ENCODE results near the gene SEMA3E.
A peak's percentile ranks its signal among the peaks of the same experiment; 100 is the strongest.
"Not testable (repeated sequence)": the region's sequence is repeated elsewhere in the genome, so short reads cannot be mapped to it uniquely, and the experiment has no call there.

SEMA3E gene

DNA sequence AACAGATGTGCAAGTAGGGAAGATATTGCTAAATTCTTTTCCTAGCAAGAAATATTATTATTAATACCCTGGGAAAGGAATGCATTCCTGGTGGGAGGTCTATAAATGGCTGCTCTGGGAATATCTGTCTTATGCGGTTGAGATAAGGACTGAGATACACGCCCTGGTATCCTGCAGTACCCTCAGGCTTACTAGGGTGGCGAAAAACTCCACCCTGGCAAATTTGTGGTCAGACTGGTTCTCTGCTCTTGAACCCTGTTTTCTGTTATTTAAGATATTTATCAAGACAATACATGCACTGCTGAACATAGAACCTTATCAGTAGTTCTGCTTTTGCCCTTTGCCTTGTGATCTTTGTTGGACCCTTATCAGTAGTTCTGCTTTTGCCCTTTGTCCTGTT lies 96.4 kb downstream of the SEMA3E start:
- not testable (repeated sequence) for DNase-seq

DNA sequence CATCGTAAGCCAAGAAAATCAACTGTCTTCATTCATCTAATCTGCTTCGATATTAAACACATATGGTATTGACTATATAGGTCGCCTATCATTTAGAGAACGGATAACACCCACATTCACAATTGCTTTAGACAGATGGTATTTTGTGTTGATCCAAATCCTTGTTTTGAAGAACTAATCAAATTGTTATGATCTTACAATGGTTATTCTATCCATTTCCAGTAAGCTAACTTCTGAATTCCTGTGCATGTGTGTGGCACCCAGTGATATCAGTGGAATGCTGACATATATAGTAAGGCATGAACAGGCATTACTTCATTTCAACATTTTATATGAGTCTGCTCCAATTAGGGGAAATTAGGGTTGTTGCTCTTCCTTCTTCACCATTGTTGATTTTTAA lies 98.8 kb downstream of the SEMA3E start:
- DNase-seq: no peak

DNA sequence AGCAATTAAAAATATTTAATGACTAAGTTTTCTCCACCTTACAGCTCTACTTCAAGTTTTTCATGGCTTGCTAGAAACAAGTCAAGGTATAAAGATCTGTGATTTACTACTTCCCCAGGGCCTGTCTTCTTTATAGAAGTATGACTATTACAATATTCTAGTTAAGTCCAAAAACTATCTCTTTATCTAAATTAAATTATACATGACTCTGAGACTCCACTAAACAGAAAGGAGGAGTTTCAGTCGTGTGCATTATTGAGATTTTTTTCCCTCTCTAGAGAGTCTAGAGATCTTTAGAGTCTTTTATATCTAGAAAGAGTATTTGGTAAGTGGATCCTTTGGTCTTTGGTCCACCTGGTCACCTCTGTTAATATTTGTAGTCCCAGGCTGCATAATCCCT lies 100.7 kb downstream of the SEMA3E start:
- no peak for DNase-seq

DNA sequence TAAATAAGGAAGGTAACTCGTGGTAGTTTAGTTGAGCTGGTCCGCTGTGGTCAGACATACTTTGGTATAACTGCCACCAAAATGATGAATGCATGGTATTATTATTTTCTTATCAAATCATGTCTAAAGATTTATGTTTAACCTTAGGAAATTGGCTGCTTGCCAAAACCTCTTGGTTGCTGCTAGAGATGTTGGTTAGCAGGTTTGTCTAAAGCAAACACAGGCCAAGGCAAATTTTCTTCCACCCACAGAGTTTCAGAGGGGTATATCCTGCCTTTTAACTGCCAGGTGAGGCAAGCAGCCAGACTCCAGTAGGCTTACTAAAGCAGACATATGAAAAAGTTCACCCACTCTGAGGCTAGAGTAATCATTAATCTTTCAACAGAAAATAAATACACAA lies 101.4 kb downstream of the SEMA3E start:
- peak; percentile 89 for DNase-seq

DNA sequence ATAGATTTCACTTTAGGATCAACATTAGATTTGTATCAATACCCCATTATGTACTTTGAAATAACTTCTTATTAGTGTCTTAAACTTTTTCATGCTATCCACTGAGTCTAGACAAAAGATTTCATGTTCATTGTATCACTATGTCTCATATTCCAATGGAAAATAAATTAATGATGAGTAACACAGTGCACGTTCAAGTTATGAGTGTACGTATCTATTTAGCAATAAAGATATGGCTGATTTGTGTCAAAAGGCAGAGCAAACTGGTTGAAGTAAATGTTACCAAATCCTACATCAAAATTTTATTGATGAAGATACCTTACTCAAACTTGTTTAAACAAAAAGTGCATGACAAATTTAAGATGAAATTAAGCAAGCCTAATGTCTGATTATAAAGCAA lies 102.4 kb downstream of the SEMA3E start:
- no peak for DNase-seq

DNA sequence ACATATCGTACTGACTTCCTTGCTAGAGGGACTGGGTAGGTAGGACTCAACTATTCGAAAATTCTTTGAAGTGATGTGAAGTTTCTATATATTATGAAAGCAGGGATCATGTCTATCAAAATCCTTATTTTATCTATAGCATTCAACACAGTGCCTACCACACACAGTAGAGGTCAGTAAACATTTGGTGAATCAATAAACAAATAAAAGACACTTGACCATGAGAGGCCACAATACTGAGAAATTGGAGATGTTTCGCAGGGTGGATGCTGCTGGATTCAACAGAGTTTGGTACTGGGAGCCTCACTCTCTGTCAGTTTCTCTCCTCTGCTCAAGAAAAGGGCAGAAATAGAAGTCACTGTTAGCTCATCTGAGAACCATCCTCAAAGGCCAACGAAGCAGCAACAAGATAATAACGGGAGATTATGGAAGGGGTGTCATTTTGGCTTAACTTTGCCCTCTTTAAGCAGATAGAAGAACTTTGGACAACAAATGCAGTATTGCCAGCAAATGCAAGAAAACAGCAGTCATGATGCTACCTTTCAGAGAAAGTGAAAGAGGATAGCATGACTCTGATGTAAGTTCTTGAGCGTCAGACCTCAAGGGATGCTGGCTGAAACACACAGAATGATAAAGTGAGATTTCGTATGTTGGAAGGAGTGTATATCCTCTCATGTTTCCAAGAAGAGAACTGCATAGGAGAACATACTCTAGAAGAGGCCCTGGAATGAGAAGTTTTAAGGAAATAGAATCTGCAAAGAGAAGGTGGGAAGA lies 107.6 kb downstream of the SEMA3E start:
- no peak for DNase-seq

DNA sequence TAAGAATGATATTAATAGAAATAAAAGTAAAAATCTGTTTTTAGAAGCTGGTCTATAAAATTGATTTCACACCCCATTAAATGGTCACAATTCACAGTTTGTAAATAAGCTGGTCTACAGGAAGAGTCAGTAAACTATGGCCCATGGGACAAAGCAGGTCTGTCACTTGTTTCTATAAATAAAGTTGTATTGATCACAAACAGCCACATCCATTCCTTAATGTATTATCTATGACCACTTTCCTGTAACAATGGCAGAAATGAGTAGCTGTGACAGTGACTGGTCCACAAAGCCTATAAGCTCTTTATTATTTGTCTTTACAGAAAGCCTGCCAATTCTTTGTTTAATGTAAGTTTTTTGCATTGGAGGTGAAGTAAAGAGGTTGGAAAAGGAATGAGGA lies 114.5 kb downstream of the SEMA3E start:
- DNase-seq: no peak

DNA sequence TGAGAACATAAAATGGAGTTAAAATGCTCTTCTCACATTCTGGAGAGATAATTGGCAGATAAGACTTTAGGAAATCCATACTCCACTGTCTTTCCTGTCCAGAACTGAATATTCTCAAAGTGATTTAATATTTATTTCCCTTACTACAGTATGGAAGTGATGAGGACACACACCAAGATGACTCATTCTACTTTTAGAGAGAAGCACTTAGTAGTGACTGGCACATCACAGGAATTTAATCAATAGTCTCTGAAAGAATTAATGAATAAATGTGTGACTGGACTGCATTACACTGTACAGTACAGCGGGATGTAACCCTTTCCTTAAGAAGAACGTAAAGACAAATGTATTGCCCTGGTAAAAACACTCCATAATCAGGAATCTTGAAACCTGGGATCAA lies 116.7 kb downstream of the SEMA3E start:
- DNase-seq: no peak

DNA sequence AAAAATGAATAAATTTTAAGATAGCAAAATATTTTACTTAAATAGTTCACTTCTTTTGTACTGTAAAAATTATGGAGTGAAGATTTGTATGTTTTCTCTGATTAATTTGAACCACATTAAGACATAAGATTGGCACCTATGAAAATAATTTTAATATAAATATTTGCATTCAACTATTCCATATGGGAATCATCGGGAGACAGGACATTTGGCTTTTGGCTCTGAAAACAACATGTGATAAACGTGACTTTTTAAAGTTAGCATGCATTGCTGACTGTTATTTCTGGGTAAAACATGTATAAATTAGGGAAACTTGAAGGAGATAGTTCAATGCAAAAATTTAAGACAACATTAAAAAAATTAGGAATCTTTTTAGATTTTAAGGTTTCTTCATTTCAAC lies 117.2 kb downstream of the SEMA3E start:
- DNase-seq: no peak

DNA sequence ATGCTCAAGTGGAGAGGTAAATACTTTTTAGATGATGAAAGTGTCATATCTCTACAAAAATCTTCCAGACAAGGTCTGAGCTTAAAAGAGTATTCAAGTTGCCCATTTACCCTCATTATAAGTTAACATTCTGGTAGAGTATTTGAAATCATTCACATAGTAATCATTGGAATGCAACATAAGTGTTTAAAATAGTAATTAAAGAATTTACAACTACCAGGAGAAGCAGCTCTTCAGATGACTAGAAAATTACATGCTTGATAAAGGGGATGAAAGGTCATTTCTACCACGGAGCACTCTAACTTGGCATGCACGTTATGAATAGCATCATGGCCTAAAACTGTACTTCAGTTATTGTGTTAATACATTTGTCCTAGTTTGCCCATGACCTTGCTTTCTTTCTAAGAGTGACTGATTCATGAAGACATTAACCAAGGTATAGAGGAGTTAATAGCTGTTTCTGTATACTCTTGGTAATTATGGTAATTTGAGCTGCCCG lies 120.0 kb downstream of the SEMA3E start:
- DNase-seq: no peak

DNA sequence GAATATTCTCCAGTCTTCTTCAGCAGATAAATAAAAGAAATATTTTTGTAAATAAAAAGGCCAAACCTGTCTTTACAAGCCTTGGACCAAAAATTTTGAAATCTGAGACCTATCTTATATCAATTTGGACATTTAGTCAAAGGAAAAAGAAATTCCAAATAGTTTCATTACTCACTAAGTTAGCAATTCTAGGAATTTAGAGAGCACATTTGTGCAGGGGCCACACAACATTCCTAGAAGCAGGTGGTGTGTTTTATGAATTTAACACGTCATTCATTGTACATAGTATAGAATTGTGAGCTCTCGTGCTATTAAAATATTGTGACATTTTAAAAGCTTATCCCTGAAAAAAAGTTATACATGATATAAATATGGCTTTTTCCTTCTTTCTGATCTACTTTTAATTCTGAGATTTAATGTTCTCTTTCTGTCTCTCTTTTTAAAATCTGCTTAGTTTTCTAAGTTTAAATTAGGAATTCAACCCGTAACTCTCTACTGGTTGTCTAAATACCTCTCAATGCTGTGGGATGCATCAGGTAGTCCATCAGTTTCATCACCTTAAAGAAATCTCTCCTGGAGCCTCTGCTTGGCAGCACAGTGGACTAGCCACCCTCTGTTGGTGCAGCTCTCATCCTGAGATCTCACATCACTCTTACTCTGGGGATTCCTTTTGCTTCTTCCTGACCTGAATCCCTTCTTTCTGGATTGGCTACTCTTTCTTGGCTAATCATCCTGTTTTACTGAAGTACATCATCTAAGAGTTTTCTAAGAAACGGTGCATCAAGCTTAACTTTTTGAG lies 124.5 kb downstream of the SEMA3E start:
- no peak for DNase-seq

DNA sequence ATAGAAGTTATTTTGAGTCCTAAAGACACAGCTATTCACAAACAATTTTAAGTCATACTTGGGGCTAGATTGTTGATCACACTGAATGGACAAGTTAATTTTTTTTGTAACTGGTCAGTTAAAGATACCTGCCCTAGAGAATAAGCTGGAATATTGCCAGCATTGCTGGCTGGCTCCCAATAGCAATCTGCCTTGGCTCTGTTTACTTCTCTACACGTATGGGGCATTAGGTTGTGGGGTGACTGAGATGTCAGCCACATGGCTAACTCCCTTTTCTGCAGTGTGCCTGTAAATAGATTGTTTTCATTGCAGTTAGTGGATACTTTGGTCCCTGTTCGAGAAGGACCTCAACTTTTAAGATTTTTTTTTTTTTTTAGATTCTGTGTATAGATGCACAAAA lies 128.2 kb downstream of the SEMA3E start:
- DNase-seq: peak; percentile 14

DNA sequence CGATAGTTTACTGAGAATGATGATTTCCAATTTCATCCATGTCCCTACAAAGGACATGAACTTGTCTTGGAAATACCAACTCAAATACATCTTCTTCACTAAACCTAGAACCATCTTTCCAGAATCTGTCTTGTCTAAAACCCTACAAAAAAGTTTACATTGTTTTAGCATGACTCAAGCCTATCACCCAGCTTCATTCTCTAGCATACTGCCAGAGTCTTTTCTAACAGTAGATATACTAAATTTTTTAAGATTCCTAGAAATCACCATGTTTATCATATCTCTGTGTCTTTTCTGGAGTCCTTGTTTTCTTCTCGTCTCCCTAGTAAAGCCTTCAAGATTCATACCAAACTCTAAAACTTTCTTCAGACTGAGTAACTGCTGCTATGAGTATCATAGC lies 129.7 kb downstream of the SEMA3E start:
- no peak for DNase-seq

DNA sequence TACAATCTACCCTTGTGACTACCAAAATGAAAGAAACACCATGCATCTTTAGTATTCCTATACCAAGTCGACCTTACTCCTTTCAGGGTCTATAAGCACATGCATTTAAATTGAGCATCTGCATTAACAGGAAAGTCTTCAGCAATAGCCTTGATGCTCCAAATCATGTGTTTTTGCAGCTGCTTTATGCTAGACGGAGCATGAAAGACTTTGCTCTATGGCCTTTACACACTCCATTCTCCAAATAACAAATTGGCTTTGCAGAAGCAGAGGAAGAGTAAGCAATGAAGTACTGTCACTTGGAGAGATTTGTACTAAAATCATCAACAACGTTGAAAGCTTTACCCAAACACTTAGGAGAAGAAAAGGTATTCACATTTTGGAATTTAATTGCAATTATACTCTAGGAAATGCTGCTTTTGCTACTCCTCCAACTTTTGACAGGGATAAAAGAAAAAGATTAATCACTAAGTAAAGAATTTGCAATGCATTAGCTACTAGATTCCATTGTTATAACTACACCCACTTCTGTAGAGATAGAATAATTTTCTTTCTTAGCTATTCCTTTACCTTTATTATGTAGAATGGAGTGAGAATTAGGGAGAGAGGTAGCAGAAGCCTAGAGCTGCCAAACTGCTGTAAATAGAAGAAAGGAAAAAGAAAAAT lies 131.8 kb downstream of the SEMA3E start:
- peak; percentile 89 for DNase-seq

DNA sequence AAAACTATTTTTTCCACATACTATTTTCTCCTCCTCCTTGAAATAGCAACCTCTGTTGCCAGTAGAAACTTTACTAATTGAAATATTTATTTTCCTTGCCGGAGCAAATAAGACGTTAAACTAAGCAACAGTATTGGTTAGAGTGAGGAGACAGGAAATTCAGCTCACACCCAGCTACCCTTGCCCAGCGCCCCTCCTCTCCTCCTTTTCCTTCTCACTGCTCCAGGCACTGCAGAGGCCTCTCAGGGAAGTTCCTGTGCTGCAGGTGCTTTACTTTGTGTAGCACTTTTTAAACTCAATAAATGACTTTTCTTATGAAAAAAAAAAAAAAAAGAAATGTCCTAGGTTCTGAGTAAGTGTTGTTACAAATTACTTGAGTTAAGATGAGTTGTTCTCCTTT lies 134.0 kb downstream of the SEMA3E start:
- DNase-seq: no peak

DNA sequence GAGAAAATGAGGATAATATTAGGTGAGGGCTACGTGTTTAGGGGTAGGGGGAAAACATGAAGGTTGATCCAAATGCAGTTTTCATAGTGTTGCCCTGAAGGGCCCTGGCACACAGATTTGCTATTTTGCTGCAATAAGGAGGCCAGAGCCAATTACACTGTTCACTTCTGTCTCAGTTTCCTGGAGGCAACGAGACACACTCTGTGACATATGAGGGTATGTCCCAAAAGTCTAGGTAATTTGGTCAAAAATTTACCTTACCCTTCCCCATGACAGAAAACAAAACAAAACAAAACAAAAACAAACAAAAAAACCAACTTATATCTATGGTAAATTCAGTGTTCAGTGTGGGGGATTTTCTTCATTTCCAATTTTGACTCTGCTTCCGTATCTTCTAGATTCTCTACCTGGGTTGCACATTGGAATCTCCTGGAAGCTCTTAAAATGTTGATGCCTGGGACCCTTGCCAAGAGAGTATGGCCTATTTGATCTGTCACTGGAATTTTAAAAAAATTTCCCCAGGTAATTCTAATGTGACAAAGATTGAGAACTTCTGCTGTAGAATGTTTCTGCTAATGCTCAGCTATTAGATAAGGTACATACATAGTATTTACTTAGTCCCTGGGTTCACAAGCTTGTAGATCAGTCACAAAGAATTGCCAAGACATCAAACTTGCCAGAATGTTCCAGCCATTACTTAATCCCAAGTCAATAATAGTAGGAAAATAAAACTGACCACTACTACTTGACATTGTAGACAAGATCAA lies 139.5 kb downstream of the SEMA3E start:
- no peak for DNase-seq

DNA sequence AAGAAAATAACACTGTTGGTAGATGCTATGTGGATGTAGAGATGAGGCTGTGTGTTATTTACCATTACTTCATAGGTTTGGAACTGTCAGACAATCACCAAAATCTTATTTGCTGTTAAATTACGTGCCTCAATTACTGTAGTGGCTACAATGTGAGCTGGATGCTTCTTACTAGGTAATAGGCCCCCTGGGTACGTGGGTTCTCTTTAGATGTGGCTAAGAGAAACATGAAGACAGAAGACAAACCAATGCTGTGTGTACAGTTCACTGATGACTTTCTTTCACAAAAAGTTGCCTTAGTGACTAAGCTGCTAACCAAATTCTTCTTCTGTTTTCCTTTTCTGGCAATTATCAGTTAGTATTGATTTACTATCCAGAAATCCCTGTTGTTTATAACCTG lies 144.6 kb downstream of the SEMA3E start:
- no peak for DNase-seq

DNA sequence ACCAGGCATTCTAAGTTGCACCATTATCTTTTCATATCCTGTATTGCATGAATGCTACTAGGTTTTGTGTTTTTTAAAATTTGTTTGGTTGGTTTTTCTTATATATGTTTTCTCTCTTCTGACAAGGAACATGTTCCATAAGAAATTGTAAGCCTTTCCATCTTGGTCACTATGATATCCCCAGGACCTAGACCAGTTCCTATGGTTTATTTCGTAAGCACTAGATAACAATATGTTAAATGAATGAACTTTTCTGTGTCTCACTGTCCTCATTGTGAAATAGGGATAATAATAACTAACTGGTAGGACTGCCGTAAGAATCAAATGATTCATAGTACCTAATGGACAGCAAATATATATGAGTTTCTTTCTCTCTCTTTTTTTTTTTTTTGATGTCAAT lies 146.3 kb downstream of the SEMA3E start:
- no peak for DNase-seq

DNA sequence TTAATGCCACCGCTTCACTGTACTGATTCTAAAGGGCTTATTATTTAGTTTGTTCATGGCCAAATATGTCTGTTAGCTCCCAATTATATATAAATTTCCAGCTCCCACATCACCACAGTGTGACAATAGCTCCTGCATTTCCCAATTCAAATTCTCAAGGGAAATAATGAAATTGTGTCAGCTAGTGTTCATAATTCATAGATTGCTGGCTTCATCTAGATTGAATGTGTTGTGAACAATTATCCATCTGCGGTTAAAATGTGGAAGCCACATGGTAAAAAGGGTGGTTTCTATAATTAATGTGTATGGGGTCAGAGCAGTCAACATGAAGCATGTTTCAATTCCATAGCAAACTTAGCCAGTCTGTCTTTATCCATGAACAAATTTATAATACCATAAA lies 154.3 kb downstream of the SEMA3E start:
- DNase-seq: no peak

DNA sequence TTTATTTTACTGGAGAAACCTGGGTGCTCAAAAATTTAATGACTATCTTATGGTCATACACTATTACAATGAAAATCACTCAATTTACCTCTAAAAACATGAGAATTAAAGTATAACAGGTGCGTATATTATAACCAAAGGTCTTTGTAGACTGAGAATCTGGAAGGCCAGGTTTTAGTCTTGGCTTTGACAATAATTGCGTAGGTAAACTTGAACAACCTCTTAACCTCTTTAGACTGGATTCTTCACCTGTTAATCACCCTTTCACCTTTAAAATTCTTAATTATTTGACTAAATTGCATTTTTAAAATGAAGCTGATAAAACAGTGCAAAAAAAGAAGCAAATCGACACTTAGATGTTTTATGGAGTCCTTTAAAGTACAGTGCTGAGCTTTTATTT lies 156.1 kb downstream of the SEMA3E start:
- DNase-seq: no peak

DNA sequence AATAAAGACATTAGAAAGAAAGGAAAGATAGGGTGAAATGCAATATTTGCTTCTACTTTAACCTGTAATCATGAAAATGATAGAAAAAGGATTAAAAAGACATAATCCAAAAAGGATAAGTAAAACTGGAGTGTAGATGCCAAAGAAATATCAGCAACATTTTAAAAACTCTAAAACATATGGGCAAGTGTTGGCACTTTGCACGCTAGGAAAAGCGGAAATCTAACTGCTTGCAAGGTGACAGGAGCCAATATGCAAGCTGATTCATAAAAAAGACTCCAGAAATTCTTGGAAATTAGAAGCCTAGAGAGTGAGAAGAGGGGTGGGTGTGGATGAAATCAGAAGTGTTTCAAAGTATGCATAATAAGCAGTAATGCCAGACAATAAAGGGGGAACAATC lies 161.1 kb downstream of the SEMA3E start:
- DNase-seq: no peak

DNA sequence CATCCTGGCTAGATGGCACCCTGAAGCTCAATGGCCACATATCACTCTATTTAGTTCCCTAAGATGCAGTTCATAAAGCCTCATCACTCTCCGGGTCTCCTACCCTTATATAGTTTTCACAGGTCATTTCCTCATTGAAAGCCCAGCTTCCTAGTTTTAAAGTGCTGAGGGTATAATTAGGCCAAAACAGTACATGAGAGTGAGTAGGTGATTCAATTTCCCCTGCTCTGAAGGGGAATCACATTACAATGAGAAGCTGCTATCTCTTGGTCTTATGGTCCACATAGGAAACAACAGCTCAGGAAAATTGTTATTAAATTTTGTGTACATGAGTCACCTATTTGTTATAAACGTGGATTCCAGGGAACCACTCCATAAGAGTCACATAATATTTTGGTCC lies 162.0 kb downstream of the SEMA3E start:
- no peak for DNase-seq

DNA sequence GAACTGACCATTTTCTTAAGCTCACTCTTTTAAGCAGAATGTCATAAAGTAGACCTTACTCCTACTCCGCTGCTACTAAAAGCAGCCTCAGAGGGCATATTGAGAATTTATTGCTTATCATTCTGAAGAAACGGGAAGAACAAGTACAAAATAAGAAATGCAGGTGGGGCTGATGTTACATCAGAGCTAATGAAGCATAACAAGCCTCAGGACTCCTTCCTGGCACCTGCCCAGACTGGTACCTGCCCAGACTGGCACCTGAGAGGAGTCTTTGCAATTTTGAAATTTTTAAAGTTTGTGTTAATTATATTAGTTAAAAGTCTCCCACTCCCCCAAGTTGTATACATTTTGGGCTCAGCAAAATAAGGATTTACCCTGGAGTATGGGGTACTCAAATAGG lies 162.4 kb downstream of the SEMA3E start:
- DNase-seq: no peak

Measured in SHP77 treated with DMSO at 0.1 percent for 48 hours (cell line).